HG03139 (cell line): Measurements from ENCODE around the gene SLC7A14.

ENCODE experiments used
- ATAC-seq: cut with Tn5 transposase; IDR thresholded peaks from one replicate; pipeline ENCODE4 v1.9.1; 2021; ENCODE audit not compliant: unreplicated experiment

SLC7A14 gene

DNA sequence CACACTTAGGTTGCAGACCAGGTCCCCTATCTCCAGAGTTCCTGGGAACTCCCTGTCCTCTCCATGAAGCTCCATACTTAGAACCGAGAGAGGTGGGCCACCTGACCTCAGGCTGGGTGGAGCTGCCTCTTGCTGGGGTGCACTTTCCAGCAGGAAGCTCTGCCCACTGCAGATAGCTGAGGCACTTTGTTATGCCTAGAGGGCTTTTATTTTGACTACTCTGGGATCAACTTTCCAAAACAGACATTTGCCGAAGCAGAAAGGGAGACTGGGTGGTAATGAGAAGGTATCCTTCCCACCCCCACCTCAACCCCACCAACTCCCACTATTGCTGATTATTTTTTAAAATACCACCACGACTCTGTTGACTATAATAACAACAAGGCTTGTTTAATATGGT lies 112.5 kb downstream of the SLC7A14 start:
- no peak for ATAC-seq

DNA sequence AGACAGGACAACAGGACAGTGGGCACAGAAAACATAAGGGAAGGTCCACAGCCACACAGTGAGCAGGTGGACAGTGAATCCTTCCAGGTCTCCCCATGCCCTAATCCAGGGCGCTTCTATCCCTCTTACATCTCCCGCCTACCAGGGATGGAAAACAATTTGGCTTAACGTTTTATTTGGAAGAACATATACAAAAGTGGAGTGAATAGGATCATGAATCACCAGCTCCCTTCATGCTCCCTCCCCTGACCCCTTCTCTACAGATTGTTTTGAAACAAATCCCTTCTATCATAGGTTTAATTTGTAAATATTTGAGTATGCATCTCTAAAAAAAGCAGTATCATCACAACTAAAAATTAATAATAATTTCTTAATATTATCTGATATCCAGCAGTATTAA lies 114.7 kb downstream of the SLC7A14 start:
- ATAC-seq = no peak

DNA sequence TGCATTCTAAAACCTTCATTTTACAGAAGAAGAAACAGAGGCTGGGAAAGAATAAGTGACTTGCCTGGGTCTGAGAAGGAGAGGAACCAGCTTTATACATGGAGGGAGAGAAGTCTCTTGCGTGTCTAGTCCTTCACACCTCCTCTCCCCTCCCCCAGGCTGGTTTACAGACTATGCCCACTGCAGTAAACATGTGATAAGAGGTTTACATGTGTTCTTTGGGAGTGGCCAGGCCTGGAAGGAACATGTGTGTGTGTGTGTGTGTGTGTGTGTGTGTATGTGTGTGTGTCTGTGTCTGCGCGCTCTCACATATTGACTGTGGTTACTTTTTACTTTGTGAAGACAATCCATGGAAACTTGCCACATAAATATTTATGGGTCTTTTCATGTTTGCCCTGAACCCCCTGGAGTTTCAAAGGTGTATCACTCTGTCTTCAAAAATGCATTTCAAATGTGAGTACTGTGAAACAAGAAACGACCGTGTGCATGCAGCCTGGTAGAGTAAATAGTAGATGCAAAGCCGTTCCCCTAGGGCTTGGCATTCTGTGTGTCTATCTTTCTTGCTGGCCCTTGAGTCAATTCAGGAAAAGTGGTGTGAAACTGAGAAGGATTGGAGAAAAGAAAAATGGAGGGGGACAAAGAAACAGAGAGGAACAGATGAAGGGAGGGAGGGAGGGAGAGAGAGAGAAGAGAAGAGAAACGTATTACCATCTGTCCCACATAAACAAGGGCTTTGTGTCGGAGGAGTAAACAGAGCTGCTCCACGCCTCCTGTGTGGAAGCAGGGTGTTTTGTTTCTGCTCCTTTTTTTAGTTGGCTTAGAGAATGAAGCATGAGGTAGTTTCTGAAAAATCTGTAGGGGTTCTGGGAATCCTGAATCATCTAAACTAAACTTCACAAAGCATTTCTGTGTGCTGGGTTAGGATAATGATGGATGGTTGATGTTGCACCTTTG lies 115.5 kb downstream of the SLC7A14 start:
- ATAC-seq = no peak

DNA sequence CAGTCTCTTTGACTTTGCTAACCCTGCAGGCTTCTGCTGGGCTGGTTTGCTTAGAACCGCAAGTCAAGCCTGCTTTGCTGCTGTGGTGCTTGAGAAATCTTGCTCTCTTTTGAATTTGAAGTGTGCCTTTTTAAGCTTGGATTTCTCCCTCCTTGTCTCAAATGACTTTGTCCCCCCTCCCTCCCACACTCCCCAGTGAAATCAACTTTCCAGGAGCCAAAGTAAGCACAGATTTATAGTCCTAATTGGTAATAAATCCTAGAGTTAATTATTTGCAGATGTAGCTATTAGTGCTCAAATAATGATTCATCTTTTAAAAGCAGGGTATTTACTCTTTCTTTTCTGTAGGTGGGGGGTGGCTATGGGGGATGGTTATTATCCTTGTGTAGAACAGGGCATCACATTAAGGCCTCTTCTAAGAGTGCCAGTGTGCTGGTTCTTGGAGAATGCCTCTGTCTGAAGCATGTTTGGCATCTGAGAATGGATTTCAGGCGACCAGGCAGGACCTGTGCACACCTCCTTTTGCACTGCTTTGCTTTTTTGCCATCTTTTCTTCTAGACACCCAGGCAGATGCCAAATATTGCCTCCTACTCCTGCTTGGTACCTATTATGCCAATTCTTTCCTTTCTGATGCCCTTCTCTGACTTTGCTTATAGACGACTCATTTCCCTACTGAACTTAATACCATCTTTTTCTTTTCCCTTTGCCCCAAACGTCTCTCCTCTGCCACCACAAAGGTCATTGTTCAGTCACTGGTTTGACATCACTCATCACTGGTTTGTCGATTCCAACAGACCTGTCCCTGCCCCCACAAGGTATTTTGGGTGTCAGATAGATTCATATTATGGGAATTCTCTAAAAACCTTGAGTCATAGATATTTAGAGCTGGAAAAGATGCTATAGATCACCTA lies 116.5 kb downstream of the SLC7A14 start:
- ATAC-seq = no peak

DNA sequence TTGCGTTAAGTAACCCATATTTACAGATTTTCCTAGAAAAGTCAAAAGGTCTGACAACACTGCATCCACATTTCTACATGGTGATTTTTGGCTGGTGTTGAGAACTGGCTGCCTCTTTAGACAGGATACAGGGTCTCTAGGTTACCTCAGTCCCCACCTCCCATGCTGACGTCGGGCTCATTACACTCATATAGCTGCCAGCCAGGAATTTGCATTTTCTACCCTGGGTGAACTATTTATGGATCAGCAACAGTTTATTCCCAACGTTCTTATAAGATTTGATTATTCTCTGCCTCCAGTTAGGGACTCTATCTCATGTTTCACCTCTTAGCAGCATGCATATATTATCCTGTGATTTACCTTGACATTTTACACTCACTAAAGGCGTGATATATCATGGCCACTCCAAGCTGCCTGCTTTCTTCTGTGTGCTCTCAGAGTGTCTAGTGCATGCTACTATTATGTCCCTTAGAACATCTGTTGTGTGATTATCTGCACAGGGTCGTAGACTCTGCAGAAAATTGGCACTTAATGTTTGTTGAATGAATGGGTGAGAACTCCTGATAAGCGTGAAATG lies 118.2 kb downstream of the SLC7A14 start:
- ATAC-seq = no peak

DNA sequence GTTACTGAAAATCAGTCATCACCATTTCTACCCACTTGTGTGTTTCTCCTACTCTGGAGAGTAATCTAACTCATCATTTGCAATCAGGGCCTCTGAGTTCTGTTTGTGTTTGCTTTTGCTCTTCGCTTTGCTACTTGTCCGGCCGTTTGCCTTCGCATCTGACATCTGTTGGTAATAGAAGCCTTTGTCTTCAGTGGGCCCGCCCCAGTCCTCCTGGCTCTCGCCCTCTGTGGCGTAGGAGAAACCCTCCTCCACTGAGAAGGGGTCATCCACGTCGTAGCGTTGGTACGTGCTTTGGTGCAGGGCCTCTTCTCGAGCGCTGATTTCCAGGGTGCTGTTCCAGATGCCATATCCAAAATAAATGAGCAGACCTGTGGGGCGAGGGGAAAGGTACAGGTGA lies 118.9 kb downstream of the SLC7A14 start:
- no peak for ATAC-seq

DNA sequence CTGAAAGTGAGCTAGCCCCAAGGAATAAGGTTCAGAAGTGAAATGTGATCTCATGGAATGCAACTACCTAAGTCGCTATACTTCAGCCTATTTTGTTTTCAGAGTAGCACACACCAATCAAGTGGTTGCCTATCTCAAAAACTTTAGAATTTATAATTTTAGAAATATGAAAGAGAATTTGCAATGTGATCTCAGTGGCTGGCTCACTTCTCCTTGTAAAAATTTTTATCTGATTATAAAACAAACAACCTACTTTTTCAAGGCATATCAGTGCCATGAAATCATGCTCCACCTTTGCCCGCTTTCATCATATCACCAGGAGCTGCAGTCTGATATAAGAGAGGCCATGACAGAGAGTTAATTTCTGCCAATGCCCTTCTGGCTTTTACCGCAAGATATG lies 119.9 kb downstream of the SLC7A14 start:
- ATAC-seq = no peak

DNA sequence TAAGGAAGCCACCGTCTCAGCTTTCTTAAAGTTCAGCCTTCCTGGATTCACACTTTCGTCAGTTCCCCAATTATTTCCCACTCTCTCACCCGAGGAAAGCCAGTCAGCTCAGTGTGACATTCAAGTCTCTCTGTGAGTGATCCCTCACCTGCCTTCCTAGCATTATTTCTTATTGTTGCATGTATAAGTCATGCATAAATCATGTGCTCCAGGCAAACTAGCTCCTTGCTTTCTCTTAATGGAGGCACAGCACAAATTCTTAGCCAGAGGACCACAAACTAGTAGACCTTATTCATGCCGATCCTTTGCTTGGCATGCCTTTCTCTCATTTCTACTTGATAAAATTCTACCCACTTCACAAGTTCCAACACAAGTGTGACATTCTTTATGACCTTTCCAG lies 122.9 kb downstream of the SLC7A14 start:
- no peak for ATAC-seq

DNA sequence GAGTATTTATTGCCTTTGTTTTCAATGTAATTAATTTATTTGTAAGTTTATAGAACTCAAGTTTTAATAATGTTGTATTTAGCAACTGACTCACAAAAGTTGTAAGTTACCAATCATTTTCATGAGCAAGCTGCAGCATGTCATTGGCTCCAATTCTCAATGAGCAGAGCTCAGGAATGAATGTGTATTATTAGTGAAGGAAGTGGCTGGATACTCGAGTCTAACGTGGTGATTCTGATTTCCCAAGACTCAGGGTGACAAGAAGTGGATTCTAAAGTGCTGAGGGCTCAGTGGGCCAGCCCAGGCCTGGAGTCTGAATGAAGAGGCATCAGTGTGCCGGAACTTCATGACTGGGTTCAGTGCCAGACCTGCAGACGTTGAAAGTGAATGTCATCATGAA lies 127.6 kb downstream of the SLC7A14 start:
- ATAC-seq = no peak

DNA sequence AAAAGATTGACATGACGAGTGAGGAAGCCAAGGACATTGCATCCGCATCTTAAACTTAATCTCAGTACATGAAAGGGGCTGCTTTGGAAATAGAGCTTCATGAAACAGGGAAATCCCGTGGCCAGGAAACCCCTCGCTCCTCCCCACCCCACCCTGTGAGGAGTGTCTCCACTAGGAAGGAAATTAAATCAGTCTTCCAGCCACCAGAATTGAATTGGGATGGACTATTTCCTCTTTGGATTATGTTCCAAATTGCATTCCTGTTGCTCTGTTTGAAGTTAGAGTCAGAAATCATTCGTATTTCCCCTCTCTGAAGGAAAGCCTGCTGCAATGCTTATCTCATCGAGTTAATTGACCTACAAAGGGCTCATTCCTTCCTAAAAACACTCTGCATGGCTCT lies 131.4 kb downstream of the SLC7A14 start:
- no peak for ATAC-seq

DNA sequence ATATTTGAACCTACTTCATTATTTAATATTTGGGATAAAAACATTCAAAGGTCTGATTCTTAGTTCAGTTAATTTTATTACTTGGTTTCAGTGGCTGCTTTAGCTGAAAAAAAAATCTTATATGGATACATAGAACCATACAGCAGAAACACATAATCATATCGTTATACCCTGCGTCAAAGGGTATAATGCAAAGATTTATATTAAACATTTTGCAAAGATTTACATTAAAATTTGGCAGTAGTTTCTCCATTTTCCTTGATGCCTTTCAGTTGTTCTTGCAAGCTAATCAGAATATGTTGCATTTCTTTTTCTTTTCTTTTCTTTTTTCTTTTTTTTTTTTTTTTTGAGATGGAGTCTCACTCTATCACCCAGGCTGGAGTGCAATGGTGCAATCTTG lies 135.8 kb downstream of the SLC7A14 start:
- no peak for ATAC-seq

DNA sequence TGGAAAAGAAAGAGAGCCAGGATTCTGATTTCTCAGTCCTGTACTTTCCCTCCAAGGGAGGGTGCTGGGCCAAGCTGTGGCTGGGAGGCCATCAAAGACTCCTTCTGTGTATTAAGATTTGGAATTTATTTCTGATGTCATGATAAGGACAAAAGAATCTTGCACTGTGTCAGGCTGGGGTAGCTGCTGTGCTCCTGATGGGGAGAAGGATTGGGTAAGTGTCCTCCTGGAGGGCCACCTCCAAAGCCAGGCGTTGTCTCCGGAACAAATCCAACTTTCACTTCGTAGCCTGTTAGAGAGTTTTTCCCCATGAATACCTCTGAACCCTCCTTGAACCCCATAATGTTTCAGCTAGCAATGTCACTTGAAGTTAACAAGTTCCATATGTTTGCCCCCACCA lies 137.3 kb downstream of the SLC7A14 start:
- no peak for ATAC-seq

DNA sequence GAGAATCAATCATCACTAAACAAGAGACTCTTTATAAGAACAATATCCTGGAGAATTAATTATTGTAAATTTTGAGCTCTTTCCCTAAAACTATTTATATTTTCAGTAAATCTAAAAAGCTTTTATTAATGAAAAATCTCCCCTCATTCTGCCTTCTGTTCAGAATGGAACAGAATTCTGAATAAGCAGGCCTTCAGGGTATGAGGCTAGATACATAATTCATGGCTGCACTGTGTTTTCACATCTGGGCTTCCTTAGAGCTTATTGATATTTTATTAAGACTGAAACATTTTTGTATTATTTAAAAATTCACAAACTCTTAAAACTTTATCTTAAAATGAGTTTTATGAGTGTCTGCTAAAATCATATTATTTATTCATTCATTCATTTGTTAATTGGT lies 142.4 kb downstream of the SLC7A14 start:
- no peak for ATAC-seq

DNA sequence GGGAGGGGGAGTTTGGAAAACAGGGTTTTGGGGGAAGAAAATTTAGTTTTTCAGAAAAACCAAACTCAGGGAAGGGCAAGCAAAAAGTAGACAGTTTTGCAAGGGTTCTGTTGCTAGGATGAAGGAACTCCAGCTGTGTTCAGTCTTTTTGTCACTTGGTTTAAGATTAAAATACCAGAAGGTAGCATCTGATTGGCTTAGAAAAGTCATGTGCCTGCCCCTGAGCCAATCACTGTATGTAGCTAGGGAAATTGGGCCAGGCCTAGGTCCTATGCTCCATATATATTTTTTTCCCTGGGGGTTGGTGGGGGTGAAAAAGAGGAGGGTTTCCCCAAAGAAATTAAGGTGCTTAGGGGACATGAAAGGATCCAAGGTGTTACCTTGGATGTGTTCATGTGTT lies 142.9 kb downstream of the SLC7A14 start:
- no peak for ATAC-seq

DNA sequence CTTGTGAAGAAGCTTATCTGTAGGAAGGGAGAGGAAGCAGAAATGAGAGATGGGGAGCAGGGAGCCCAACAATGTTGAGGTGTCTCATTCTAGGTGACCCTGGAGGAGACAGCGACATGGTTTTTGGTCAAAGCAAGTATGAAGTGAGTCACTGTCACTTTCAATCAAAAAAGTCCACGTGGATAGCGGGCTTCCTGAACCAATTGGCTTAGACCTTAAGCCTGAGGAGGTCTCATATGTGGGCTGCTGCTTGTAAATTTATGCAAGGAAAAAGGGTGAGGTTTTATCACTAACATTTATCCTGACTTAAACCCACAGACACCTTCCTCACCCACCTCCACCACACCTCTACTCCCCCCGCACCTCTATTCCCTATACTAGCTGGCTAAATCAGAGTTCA lies 144.5 kb downstream of the SLC7A14 start:
- no peak for ATAC-seq

DNA sequence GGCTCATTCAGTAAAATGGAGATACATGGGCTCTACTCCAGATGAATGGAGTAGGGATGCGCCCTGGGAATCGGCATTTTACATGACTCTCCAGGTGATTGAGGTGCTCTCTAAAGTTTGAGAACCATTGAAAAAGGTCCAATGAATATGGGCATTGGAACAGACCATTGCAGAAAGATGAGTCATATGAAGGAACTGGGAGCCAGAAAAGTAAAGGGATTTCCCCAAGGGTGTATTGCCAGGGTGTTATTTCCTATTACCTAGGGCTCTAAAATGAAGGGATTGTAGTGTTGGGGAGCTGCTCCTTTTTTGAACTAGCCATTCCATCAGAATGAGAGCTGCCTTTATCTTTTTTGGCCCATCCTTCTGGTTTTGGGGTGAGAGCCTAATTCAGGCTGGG lies 145.5 kb downstream of the SLC7A14 start:
- no peak for ATAC-seq

DNA sequence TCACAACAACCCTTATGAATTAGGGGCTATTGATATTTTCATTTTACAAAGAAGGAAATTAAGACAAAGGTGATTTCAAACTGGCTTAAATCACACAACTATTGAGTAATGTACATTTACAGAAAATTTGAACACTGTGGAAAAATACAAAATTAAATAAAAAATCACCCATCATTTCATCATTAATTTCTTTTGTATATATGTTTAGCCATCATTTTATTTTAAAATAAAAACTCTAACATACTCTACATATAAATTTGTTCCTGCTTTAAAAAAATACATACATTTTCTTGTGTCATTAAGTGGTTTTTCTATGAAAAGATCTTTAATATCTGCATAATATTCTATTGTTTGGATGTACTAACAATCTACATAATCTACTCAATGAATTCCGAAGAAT lies 147.0 kb downstream of the SLC7A14 start:
- ATAC-seq = no peak

DNA sequence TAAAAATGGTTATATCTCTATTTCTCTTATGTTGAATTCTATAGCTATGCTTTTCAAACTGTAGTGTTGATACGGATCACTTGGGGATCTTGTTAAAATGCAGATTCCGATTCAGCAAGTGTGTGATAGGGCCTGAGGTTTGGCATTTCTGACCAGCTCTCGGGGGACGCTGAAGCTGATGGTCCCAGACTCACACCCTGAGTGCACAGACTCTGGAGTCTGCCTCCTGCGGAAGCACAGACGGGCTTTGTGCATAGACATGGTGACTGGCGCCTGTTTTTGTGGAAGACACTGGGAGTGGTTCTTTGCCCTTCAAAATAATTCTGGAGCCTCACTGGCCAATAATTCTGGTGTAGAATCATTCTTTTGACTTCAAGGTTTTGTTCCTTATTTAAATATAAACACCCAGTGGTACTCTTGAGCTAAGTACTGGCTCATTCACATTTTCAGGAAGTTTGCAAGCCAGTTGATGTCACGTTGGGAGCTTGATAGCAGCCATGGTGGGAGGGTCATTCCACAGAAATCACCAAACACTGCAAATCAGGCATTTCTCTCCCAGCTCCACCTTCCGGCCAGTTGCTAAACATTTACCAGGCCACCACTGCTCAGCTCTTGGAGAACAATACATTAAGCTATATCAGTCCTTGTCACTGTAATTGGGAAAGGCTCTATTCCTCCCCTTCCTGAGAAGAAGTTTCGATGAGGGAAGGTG lies 148.0 kb downstream of the SLC7A14 start:
- ATAC-seq = no peak

DNA sequence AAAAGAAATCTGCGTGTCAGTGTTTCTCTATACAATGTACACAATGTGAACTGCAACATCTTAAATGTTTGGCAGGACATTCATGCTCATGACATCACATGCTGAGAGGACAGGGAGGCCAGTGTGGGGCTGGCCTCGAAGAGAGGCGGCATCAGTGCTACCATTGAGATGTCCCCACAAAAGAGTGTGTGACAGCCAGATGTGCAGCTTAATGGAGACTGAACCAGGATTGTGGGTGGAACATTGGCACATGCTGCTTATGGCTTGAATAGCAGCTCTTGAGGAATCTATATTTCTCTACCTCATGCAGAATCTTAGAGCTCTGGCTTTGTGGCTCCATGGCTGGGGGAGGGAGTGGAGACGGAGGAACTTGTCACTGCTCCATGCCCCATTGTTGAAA lies 148.7 kb downstream of the SLC7A14 start:
- ATAC-seq = no peak

DNA sequence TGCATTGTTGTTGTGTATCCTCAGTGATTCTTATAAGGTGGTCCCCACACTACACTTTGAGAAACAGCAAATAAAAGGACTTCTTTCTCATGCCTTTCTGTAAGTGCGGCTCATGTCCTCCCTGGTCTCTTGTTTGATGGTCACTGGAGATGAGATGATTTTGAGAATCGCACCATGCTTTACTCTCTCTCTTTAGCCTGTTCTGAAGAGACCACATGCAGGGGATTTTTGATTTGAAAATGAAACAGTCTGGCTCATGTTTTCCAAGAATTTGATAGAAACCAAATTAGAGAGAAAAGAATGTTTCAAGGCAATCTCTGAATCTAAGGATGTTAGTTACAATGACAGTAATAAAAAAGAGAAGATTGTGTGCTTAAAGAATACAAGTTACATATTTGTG lies 149.2 kb downstream of the SLC7A14 start:
- no peak for ATAC-seq

DNA sequence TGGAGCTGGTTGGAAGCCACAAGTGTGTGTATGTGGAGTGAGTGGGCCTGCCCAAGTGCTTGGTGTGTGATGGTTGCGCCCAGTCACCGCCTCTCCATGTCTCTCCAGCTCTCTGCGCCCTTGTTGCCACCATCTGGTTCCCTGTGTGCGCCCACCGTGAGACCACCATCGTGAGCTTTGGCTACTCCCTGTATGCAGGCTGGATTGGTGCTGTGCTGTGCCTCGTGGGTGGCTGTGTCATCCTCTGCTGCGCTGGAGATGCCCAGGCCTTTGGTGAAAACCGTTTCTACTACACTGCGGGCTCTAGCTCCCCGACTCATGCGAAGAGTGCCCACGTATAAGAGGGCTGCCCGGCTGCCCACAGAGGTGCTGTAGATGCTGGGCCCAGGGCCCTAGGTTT lies 153.5 kb downstream of the SLC7A14 start:
- ATAC-seq = no peak
